GM19193 (cell line): Measurements from ENCODE around the gene PSMD12.
A peak's percentile ranks its signal among the peaks of the same experiment; 100 is the strongest.

Experiments
- POLR2A ChIP-seq: IDR thresholded peaks from 4 replicates; pipeline ENCODE4 v1.6.1; 2011; ENCODE audit not compliant: insufficient read depth, insufficient read length; ENCODE audit errors: extremely low read depth

Gene PSMD12

DNA sequence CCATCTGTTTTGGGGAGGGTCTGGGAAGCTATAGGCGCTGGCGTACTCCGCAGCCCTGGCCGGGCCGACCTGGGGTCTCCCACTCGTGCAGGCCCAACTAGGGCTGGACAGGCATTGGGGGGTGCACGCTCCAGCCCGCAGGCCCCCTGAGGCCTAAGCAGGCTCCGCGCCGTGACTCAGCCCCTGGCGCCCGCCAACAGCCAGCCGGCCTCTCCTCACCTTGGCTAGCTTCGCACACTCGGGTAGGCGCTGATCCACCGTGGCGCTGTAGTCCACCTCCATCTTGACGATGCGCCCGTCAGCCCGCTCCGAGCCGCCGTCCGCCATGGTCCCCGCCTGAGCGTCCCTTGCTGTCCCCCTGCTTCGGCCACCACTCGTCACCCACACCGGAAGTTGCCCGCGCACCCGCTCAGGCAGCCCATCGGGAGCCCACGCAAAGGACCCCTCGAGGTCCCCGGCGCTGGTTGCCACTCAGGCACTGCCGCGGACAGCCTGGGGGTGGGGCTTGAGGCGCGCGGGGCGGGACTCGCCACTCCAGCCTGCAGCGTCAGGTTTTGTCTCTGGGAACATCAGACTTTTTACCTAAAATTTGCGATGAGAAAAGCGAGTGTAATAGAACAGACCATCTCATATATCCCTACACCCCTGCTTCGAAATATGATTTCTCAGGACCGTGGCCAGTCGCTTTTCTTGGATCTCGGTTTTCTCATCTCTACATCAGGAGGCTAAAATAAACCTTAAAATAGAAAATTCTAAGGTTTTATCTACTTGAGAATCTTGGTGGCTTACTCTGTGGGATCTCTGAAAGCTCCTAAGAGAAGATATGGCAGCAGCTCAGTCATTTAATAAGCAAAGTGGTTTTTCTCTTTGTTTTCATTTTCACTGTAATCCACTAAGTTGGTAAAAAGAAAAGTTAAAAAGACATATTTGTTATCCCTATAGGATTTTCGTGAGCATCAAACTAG is at the start of gene PSMD12:
Gene PSMD12, minus strand, starts transcription at position 385 of the 965 bp plus-strand sequence. Its CDS starts 58 bp downstream, at position 327.
- TF ChIP-seq POLR2A, result peak; percentile 91

DNA sequence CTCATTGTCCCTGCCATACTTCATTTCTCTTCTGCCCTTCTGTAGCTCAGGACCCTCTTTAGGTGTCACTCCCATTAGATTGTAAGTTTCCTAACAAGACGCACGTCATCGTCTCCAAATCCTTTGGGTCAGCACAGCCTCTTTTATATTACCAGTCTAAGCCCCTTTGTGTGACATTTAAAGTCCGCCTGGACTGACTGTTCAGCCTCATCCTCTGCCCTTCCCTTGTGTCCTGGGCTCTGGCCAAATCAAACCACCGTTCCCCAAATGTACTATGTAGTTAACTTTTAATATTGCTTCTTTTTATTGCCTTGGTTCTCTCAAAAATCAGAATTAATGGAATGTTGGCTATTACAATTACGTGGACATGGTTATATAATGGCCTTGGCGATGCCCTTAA is 48.9 kb upstream of the PSMD12 start:
- TF ChIP-seq POLR2A, result no peak

DNA sequence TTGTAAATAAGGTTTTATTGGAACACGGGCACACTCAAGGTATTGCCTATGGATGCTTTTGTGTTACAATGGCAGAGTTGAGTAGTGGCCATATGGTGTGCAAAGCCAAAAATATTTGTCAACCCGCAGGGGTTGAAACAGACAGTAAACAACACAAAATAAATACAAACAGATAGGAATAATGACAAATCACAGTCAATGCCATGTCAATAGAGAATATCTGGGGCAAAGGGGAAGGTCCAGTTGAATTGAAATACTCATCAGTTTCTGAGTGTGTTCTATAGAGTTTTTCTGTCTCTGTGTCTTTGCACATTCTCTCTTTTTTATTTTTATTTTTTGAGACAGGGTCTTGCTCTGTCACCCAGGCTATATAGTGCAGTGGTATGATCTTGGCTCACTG is 48.2 kb upstream of the PSMD12 start:
- no peak for TF ChIP-seq POLR2A

DNA sequence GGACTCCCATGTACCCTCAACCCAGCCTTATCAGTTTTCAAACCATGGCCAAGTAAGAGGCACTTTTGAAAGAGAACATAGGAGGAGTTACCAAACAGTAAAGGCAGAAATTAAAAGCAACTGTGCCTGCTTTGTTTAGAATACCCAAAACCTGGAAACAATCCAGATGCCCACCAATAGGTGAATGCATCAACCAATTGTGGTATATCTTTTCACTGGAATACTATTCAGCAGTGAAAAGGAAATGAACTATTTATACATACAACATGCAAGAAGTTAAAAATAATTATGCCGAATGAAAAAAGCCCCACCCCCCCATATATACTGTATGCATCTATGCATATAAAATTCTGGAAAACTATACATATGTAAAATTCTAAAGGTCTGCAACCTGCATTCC is 47.8 kb upstream of the PSMD12 start:
- TF ChIP-seq POLR2A, result no peak

DNA sequence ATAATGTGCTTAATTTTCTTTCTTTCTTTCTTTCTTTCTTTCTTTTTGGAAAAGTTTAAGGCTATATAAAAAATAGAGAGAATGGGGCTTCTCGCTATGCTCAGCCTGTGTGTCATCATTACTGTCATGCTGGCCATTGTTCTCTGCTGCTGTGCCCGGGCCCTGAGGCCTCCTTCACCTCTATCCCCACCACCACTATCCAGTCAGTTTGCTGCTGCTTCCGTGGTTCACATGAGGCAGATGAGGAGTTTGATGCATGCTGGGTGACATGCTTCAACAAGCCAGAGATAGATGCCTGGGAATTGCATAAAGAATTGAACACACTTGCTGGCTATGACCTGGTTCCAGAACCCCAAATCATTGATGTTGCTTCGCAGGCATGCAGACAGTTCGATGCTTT is 47.0 kb upstream of the PSMD12 start:
- TF ChIP-seq POLR2A, result no peak

DNA sequence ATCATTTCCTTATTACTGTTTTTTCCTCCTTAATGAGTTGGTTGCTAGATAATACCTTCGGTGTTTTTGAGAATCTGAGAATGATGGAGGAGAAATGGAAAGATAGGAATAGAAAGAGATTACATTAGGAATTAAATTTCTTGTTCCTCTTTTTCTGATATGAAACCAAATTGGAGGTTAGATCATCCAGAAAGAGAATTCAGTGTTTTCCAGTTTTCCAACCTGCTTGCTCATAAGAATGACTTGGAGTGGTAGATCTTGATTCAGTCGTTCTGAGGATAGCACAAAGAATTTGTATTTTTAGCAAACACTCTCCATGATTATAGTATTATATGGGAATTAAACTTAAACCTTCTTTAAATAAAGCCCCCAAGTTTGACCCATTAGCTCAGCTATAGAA is 46.6 kb upstream of the PSMD12 start:
- no peak for TF ChIP-seq POLR2A

DNA sequence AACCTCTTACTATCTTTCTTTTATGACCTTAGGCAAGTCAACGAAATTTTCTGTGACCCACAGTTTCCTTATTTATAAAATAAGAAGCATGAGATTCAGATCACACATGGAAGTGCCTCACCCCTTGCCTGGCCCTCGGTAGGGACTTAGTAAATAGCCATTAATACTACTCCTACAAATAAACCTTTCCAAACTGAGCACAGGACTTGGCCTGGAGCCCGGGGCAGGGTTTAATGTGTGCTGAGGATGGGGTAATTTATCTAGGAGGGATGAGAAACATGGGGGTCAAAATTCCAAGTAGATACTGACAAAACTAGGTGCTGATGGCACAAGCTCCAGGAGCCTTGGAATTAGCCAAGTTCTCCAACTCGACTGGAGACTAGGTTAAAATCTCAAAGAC is 45.7 kb upstream of the PSMD12 start:
- TF ChIP-seq POLR2A, result no peak

DNA sequence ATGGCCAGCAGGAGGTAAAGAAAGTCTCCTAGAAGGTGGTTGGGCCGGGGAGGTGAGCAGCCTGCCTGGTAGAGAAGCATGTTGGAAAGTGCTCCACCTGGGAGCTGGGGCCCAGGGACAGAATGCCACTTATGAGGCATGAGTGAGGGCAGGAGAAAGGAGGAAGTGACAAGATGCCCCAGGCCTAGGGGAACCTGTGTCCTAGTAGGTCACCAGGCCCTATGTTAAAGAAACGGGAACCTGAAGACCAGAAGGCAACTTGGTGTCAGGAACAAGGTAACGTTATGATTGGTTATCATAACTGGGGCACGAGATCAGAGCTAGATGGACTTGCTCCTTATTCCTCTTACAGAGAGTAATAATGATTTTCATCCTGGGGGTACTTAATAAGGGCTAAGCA is 45.0 kb upstream of the PSMD12 start:
- TF ChIP-seq POLR2A, result no peak

DNA sequence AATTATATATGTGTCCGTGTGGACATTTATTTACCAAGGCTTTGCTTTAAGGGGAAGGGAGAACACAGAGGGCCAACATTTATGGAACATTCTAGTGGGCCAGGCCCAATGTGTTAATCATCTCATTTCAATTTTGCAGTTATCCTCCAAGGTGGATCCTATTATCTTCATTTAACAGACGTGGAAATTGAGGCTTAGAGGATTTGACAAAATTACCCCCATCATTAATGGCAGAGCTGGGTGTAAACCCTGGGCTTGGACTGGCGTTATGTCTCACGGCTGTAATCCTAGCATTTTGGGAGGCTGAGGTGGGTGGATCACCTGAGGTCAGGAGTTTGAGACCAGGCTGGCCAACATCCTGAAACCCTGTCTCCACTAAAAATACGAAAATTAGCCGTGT is 37.1 kb upstream of the PSMD12 start:
- no peak for TF ChIP-seq POLR2A

DNA sequence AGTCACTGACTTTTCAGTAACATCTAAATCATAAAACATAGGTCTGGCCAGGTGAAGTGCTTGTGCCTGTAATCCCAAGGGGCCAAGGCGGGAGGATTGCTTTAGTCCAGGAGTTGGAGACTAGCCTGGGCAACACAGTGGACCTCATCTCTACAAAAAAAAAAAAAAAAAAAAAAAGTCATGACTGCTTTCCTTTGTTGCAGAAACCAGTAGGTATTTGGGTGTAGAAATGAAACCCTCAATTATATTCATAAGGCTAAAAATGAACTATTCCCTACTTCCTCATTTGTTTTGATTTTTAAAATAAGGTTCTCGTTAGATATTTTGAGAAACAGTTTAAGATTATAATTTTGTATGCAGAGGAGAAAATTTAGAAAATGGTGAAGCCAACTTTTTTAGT is 36.7 kb upstream of the PSMD12 start:
- TF ChIP-seq POLR2A, result no peak

DNA sequence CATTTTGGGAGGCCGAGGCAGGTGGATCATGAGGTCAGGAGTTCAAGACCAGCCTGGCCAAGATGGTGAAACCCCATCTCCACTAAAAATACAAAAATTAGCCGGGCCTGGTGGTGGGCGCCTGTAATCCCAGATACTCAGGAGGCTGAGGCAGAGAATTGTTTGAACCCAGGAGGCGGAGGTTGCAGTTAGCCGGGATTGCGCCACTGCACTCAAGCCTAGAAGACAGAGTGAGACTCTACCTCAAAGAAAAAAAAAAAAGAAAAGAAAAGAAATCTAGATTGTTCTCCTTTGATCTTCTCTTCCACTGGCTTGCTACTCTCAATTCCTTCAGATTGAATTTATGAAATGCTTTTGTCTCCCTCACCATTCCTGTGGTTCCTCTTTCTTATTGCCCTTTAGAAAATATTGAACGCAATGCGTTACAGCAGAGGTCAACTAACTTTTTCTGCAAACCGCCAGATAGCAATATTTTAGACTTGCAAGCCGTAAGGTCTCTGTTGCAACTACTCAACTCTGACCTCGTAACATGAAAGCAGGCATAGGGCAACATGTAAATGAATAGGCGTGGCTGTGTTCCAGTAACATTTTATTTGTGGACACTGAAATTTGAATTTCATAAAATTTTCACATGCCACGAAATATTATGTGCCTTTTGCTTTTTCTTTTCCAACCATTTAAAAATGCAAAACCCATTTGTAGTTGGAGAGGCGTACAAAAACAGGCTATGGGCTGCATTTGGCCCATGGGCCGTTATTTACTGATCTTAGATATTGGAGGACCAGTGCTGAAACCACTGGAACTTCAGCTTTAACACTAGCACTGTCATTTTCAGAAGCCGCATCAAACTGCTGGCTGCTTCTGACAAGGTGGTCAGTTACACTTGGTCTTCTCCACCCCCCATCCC is 35.5 kb upstream of the PSMD12 start:
- TF ChIP-seq POLR2A, result no peak

DNA sequence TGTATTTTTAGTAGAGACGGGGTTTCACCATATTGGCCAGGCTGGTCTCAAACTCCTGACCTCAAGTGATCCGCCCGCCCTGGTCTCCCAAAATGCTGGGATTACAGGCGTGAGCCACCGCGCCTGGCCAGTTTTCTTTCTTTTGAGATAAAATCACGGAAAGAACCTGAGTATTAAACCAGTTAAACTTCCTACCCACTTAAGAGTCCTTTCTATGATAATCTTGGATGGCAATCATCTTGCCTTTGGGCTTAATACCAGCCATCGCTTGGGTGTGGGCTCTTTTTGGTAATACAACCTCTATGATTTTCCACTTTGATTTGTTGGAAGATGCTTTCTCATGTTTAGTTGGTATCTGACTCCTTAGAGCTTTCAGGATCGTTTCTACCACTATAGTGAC is 34.7 kb upstream of the PSMD12 start:
- TF ChIP-seq POLR2A, result no peak

DNA sequence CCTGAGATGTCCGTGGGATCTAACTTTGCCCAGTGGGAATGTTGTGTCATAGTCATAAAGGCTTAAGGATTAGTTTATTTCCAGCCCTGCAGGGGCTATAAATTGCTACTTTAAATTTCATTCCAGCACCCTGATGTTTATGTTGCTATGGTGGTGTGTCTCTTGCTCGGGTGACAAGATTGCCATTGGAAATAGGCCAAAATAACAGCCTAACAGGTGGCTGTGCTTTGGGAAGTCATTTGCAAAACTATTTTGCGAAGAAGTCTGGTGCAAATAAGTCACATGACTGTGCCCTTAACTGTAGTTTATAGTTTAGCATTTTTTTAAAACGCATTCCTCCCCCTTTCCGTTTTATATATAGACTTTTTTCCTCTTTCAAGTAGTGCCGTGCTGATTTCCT is 33.8 kb upstream of the PSMD12 start:
- no peak for TF ChIP-seq POLR2A

DNA sequence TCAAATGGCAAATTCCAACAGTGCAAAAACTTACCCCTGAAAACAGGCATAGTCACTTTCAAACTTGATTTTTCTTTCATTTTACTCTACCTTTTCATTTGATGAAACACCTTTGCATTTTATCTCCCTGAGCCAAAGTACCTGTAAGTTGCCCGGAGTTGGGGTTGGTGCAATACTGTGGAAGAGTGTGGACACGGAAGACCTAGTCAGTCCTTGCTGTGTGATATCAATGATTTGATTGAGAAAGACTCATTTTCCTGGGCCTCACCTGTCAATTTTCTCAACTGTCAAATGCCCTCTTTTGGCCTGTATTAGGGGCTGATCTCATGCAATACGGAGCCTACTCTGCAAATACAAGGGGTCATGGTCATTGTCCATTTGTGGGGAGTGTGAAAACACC is 33.3 kb upstream of the PSMD12 start:
- no peak for TF ChIP-seq POLR2A

DNA sequence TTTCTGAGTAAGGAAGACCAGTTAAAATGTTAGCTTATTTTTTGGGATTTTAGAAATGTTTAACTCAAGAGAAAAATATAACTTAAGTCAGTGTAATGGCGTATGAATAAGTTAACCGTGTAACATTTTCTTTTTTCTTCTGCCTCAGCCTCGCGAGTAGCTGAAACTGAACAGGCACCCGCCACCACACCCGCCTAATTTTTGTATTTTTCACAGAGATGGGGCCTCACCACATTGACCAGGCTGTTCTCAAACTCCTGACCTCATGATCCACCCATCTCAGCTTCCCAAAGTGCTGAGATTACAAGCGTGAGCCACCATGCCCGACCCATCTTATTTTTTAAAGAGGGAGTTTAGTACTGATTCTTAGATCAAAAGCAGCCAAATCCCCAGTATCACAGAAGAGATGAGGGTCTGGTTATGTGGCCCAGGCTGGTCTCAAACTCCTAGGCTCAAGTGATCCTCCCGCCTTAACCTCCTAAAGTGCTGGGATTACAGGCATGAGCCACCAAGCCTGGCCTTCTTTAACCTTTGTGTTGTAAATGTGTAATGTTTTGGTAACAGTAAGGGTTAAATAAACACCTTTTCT is 27.5 kb upstream of the PSMD12 start:
- no peak for TF ChIP-seq POLR2A
